Fibroblast of the aortic adventitia (primary cell): ENCODE measurements around the gene MIGA1. TPM values are rescaled to one million over a fixed set of nuclear protein-coding genes. Genes with fewer than 3 reads are reported as not detected.
A peak's percentile ranks its signal among the peaks of the same experiment; 100 is the strongest.
"Not testable (repeated sequence)": the region's sequence is repeated elsewhere in the genome, so short reads cannot be mapped to it uniquely, and the experiment has no call there.

Source experiments
- DNase-seq: peaks from one replicate; pipeline ENCODE4 v3.0.0-alpha.2; 2010; ENCODE audit warnings: low read depth
- H3K4me3 ChIP-seq: 2 replicates; pipeline ENCODE4 v1.5.1; 2011; ENCODE audit warnings: low read depth, mild to moderate bottlenecking, control low read depth, low read length, moderate library complexity
- CTCF ChIP-seq: IDR thresholded peaks from 2 replicates; pipeline ENCODE4 v1.5.1; 2011; ENCODE audit warnings: mild to moderate bottlenecking, low read length, control low read depth, inconsistent platforms; ENCODE audit not compliant: insufficient read depth
- total RNA-seq: library from RNA; depleted of rRNA; stranded (reverse); fragments of >200 nt; gene quantifications from 2 replicates; pipeline ENCODE4 v1.2.3, GENCODE V29; 2012; ENCODE audit warnings: low replicate concordance

The MIGA1 gene
- total RNA-seq, 1 donor, result 19.3 TPM

GRCh38 chr1:77824694-77825093 is 45.2 kb downstream of the MIGA1 start:
- TF ChIP-seq CTCF, result no peak
- no peak for DNase-seq
- H3K4me3 ChIP-seq, result no peak overlapping the region

GRCh38 chr1:77825131-77825709 is 45.8 kb downstream of the MIGA1 start:
- peak; percentile 86 for DNase-seq
- no peak overlapping the region for H3K4me3 ChIP-seq
- TF ChIP-seq CTCF, result no peak

GRCh38 chr1:77826851-77827250 is 47.4 kb downstream of the MIGA1 start:
- not testable (repeated sequence) for DNase-seq, H3K4me3 ChIP-seq

DNA sequence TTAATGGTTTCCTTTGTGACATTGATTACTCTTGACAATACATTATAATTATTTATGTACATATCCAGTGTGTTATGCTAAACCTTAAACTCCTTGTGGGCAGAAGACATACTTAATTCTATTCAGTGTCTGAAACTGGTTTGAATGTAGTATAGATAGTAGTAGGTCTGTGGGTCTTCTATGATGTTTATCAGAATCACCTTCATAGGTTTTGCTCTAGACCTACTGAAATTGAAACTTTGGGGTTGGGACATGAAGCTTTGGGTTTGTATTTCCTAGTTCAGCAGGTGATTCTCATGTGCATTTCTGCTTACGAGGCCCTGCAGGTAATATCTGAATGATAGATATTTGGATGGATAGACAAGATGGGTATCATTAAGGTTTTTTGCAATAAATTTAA is 48.6 kb downstream of the MIGA1 start:
- no peak overlapping the region for H3K4me3 ChIP-seq
- no peak for DNase-seq
- TF ChIP-seq CTCF, result no peak

DNA sequence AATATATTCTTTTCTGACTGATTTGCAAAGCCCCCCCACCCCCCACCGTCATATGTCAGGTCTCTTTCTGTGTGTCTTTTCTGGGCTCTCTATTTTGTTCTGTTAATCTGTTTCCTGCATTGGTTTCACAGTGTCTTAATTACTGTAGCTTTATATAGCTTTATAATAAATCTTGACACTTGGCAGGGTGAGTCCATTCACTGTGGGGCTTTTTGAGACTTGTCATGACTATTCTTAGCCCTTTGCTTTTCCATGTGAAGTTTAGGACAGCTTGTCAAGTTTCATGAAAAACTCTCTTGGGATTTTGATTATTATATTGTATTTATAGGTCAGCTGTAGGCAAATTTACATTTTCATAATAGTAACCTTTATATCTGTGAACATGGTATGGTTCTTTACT is 50.4 kb downstream of the MIGA1 start:
- no peak overlapping the region for H3K4me3 ChIP-seq
- no peak for DNase-seq
- TF ChIP-seq CTCF, result no peak

DNA sequence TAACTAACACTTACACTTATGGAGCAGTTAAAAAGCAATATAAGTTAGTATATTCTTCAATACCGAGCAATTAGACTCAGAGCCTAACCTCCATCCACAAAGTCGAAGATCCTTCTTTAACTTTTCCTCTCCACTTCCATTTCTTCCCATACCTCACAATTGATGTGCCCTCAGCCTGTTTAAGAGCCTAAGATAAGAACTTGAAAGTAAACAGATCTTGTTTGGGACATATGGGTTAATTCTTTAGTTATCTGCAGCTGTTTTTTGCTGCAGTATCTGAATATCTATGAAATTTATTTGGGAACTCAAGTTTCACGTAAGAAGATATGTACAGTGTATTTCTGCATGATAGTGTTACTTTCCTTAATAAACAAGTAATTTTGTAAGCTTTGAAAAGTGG is 51.5 kb downstream of the MIGA1 start:
- no peak for TF ChIP-seq CTCF
- no peak overlapping the region for H3K4me3 ChIP-seq
- DNase-seq, result no peak

GRCh38 chr1:77831566-77831965 is 52.1 kb downstream of the MIGA1 start:
- TF ChIP-seq CTCF, result no peak
- peak; percentile 17 for DNase-seq
- H3K4me3 ChIP-seq, result no peak overlapping the region
